ENCODE results near the gene ZNF547.
"Not testable (repeated sequence)": the region's sequence is repeated elsewhere in the genome, so short reads cannot be mapped to it uniquely, and the experiment has no call there.

Gene ZNF547

DNA sequence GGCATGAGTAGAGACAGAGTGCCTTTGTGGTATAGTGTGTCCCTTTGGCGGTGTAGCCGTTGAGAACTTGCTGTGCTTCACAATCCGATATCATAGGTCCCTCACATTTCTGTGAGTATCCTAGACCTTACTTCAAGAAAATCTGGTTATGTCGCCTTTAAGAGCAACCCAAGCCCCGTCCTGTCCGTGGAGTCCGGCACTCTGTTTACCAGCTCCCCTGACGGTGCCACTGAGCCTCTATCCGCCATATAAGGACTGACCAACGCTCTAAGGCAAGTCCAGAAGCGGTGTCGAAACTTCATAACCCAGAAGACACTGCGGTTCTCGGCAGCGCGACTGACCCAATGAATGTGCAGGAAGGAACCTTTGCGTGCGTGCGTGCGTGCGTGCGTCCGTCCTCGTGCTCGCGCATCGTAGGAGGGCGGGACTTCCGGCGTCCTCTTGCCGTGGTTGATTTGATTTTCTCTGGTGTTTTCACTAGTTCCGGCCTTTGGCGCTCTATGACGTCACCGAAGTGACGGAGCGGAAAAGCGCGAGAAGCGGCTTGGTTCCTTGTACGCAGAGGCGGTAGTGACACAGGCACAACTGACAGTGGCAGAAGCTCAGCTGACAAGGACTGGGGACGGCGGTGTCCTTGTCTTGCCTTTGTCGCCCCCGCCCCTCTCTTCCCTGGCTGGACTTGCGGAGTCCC lies at the start of gene ZNF547, which contains the start of gene TRAPPC2B:
Gene ZNF547 (plus strand): TSS at position 555 of the 691 bp plus-strand sequence. CDS start 5,005 bp downstream, outside the sequence.
Gene TRAPPC2B (plus strand): TSS at position 555 of the 691 bp plus-strand sequence. CDS start 1,283 bp downstream, outside the sequence.
- peak; percentile 97 for DNase-seq

DNA sequence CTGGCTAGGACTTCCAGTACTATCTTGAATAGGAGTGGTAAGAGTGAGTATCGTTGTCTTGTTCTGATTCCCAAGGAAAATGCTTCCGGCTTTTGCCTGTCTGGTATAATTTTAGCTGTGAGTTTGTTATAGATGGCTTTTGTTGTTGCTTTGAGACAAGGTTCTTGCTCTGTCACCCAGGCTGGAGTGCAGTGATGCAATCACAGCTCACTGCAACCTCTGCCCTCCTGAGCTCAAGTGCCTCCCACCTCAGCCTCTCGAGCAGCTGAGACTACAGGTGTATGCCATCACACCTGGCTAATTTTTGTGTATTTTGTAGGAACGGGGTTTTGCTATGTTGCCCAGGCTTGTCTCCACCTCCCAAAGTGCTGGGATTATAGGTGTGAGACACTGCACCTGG lies 49.2 kb upstream of the ZNF547 start:
- no peak for DNase-seq

GRCh38 chr19:57317503-57317902 lies 45.8 kb upstream of the ZNF547 start:
- no peak for DNase-seq

DNA sequence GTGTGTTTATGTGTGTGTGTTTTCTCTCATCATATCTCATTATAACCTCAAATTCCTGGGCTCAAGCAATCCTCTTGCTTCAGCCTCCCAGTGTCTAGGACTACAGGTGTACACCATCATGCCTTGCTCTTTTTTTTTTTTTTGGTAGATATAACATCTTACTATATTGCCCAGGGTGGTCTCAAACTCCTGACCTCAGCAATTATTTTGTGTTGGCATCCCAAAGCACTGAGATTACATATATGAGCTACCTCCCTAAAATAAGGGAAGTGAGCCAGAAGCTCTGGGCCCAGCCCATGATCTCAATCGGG lies 43.5 kb upstream of the ZNF547 start:
- no peak for DNase-seq

DNA sequence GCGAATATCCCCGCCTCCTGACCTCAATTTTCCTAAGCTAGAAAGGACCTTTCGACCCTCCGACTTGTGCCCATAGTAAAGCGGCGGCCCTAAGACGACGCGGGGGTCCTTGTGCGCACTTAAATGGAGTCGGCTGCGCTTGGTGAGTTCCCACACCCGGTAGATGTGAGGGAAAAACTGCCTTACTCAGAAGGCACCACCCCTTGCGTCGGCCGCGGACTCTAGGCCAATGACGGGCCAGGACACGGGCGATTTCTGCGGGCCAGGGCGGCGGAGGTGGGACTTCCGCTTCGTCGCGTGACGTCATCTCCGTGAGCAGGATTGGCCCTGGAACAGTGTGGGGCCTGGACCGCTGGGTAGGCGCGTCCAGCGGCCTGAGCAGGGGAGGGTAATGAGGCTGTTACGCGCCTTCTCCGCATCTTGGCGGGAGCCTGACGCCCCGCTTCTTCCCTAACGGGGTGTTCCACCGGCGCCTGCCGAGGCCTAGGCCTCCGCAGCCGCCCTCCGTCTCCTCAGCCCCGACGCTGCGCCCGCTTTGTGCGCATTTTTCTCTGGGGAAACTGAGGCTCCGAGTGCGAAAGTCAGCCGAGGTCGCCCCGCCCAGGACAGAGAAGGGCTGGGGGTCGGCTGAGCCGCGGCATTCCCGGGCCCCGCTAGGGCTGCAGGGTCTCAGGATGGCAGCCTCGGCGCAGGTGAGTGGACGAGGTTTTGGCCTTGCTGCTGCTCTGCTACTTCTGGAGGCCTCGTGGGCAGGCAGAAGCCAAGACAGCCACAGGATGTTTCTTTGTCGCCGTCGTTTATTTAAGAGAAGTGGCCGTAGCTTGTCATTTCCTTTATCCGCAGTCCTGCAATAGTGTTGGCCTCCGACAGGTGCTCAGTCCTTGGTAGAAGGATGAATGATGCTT lies 42.9 kb upstream of the ZNF547 start, which contains the start of gene ZNF543:
Gene ZNF543 (plus strand): TSS at position 293 of the 905 bp plus-strand sequence. CDS start 382 bp downstream, at position 675.
- DNase-seq = peak; percentile 94

- no peak for DNase-seq
These were observed 42.2 kb upstream of the ZNF547 start for GRCh38 chr19:57321116-57321515.

DNA sequence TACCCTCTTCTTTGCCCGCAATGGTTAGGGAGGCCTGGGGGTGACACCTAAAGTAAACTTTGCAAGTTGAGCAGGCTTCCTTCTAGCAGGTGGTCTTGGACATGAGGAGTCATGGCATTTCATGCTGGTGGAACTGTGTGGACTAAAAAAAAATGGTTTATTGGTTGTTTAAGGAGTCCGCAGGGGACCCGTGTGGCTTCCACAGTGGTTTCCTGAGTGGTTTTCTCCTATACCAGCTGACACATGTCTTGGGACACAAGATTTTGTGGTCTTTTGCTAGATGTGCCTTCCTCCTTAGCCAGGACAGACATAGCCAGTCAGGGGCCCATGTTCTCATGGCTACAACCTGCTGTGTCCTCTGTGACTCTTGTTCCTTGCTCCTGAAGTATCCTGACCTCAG lies 41.6 kb upstream of the ZNF547 start:
- DNase-seq = no peak

DNA sequence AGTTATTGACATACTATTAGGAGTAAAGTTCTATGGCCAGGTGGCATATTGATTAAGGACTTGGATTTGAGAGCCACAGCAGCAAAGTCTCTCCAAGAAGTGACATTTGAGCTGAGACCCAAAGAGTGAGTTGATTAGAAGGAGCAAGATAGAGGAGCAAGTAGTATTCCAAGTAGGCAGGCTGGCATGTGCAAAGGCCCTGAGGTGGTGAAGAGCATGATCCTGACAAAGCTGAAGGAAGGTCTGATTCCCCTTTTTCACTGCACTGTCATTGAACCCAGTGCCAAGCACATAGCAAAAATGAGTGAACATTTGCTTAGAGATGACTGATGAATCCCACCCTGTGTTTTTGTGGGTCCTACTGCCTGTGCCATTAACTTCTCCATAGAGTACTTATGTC lies 38.4 kb upstream of the ZNF547 start:
- no peak for DNase-seq

DNA sequence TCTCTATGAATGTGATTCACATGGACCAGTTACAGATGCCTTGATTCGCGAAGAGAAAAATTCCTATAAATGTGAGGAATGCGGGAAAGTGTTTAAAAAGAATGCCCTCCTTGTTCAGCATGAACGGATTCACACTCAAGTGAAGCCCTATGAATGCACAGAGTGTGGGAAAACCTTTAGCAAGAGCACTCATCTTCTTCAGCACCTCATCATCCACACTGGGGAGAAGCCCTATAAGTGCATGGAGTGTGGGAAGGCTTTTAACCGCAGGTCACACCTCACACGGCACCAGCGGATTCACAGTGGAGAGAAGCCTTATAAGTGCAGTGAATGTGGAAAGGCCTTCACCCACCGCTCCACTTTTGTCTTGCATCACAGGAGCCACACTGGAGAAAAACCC lies 35.4 kb upstream of the ZNF547 start:
- no peak for DNase-seq

- no peak for DNase-seq
These were observed 29.2 kb upstream of the ZNF547 start for GRCh38 chr19:57334191-57334590.

DNA sequence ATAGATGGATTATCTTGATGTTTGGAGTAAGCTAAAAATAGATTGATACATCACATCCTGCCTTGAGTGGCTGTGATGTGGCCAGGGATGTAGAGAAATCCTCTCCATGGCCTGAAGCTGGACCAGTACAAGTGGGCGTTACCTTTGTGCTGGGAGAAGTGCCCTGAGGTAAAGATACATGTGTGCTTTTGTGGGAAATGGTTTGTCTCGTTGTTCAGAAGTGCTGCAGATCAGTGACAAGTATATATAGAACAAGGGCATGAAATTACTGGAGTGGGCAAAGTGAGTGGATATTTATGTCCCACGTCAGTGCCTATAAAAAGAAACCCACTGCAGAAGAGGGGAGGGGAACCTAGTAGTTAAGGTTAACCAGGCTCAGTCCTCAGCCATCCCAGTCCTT lies 24.5 kb upstream of the ZNF547 start:
- no peak for DNase-seq

DNA sequence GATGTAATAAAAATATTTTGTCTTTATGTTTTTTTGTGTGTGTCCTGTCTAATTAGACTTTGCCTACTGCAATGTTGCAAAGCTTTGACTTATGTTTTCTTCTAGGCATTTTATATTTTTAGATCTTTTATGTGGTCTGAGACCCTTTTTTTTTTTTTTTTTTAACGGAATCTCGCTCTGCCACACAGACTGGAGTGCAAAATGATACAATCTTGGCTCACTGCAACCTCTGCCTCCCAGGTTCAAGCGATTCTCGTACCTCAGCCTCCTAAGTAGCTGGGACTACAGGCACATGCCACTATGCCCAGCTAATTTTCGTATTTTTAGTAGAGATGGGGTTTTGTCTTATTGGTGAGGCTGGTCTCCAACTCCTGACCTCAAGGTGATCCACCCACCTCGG lies 20.8 kb upstream of the ZNF547 start:
- no peak for DNase-seq

DNA sequence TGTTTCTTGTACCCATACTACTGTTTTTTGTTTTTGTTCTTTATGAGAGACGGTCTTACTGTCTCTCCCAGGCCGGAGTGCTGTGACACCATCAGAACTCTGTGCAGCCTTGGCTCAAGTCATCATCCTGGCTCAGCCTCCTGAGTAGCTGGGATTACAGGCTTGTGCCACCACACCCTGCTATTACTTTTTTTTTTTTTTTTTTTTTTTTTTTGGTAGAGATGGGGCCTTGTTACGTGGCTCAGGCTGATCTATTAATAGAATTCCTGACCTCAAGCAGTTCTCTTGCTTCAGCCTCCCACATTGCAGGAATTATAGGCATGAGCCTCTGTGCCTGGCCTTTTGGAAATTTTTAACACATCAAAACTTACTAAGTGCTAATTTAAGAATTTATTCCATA lies 15.2 kb upstream of the ZNF547 start:
- DNase-seq = no peak

DNA sequence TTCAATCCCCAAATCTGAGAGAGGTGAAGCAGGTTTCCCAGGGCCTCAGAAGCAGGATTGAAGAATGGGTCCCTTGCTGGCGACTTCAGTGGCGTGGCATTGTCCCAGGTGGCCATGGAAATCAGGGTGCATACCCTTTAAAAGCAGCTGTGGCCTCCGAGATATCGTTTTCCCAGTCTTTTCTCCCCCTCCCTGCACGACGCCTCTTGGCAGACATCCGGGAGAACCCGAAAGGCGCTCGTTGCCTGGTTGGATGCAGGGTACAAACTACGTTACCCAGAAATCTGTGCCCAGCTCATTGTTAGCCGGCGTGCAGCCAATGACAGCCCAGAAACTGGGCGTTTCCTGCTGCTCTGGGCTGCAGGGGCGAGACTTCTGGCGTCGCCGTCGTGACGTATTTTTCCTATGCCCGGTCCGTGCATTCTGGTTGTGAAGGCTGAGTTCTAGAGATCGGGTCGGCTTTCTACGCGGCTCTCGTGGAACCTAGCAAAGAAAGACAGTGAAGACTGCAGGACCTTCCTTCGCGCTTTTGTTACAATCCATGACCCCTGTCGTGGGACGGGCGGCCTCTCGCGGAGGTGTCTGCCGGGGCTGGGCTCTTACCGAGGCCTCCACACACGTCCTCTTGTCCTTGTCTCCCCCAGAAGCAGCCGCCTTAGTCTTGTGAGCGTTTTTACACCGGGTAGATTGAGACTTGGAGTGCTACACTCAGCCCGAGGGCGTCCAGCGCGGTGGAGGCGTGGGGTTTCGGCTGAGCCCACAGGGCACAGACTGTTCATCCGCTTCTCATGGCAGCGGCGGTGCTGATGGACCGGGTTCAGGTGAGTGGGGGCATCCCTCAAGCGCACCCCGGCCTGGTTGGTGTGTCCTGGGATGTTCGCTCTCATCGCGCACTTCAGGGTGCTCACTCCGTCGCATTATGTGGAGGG lies 12.2 kb upstream of the ZNF547 start, which contains the start of gene ZNF304:
Gene ZNF304 (plus strand): TSS at position 395 of the 929 bp plus-strand sequence. CDS start 394 bp downstream, at position 789.
- peak; percentile 79 for DNase-seq

DNA sequence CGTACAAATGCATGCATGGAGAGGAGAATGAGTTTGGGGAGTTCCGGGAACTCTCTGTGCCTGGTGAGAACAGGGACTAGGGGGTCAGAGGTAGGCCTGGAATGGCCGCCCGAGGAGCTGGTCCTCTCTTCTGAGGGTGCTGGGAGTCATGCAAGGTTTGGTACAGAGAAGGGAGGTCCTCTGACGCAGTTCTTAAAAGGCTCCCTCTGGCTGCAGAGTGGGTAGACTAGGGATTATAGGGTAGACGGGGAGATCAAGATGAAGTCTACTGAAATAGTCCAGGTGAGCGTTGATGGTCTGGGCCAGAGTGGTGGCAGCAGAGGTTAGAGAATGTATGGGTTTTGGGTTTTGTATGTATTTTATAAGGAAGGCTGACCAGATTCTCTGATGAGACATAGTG lies 11.5 kb upstream of the ZNF547 start:
- DNase-seq = no peak

- DNase-seq = no peak
These were observed 7.4 kb upstream of the ZNF547 start for GRCh38 chr19:57355916-57356315.

GRCh38 chr19:57357406-57357805 lies 5.9 kb upstream of the ZNF547 start:
- DNase-seq = no peak

DNA sequence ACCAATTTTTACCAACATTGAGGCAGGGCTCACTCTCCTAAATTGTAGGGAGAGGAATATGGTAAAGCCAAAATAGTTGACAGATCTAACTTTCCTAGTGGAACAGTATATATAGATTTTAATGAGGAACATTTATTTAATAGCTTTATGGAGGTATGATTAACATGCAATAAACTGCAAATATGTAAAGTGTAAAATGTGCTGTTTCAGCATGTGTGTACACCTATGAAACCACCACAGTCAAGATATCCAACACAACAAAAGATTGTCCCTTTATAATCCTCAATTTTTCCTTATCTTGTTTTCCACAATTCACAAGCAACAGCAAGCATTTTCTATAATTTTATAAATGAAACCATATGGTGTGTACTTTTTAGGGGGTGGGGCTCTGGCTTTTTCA lies 4.1 kb upstream of the ZNF547 start:
- no peak for DNase-seq

DNA sequence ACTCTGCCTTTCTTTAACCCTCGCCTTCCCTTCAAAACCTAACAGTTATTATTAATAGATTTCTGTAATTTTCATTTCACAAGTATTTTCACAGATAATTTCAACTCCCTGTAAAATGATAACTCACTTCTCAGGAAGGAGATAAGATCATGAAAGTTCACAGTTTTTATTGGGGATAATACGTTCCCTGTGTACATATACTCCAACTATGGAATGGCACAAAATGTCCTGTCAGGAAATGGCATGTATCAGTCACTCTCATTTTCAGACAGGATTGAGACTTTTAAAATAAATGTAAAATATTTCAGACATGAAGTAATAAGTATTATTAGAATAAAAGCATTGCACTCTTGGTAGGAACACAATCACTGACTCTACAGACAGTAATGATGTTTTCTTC lies 932 bp upstream of the ZNF547 start:
- DNase-seq = no peak

DNA sequence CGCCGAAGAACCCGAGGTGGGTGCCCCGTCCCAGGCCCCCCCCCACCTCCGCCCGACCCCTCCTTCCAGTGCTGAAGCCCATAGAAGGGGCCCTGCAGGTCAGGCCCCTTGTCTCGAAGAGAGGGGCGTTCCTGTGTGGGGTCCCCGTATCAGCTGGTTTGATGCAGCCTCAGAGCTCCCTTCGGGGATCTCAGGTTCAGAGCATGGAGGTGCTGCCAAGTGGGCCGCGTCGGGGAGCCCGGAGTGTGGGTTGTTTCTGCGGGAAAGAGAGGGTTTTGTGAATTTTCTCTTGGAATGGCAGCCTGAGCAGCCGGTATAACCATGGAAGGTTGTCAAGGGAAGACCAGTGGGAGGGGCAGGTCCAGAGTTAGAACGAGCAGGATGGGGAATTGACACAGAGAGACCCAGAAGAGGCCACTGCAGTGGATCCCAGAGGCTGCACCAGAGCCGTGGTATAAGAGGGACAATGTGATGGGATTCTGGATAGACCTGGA lies 384 bp downstream of the ZNF547 start:
- no peak for DNase-seq

- no peak for DNase-seq
These were observed 3.4 kb downstream of the ZNF547 start for GRCh38 chr19:57366776-57367175.

- no peak for DNase-seq
These were observed 10.8 kb downstream of the ZNF547 start for GRCh38 chr19:57374179-57374578.

- DNase-seq = not testable (repeated sequence)
These were observed 11.3 kb downstream of the ZNF547 start for GRCh38 chr19:57374647-57375046.
